ENCODE results near the gene JTB. TPM values are rescaled to one million over a fixed set of nuclear protein-coding genes. Genes with fewer than 3 reads are reported as not detected.

Gene JTB
- total and polyA plus RNA-seq, 9 of the 15 experiments (the other 6 are each of a cell fraction or from before 2014, with no cell fraction given), result 24.7 to 308 (median 151) TPM

DNA sequence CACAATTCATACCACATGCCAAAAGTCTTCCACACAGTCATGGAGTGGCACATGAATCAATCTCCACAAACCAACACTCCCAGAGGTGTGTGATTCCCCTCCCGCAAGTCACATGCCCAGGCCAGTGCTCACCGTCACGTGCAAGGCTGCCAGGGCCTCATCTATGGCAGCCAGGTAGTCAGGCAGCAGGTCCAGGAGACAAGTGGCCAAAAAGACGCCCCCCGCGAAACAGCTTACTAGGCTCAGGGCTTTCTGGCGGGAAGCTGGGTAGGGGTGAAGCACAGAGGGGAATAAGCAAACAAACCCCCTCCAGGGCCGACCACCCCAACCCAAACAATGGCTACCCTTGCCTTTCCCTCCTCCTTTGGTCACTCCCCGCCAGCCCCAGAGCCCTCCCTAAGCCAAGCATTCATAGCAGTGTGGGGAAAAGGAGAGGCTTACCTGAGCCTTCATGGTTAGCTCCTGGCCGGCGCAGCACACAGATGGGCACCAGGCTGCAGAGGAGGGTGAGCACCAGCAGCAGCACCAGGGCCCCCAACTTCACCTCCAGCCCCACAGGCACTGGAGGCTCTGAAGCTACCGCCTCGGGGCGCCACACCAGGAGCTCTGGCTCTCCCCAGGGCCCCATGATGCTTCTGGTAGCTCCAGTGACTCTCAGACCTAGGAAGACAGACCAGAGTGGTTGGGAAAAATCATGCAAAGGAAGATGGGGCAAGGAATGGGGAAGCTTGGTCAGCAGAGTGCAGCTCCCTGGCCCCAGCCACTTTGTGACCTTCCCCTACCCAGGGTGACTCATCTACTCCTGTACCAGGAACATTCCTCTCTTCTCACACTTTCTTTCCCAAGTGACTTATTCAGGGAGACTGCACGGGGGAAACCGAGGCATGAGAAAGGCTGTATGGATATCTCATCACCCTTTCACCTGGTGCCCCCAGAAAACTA, 15.1 kb downstream of the JTB start (continued):
- TF ChIP-seq ZNF551 (CRISPR knock-in tag; IDR thresholded peaks at IDR 0.05), result no peak
- TF ChIP-seq CCNT2 (IDR thresholded peaks at IDR 0.05; ENCODE audit: borderline replicate concordance, extremely low read depth, insufficient read length, low read depth, low read length), result peak; percentile 3
- peak; percentile 88 for TF ChIP-seq FOSL1 (tag; conservative IDR thresholded peaks at IDR 0.05)
- TF ChIP-seq, protein P1, sequence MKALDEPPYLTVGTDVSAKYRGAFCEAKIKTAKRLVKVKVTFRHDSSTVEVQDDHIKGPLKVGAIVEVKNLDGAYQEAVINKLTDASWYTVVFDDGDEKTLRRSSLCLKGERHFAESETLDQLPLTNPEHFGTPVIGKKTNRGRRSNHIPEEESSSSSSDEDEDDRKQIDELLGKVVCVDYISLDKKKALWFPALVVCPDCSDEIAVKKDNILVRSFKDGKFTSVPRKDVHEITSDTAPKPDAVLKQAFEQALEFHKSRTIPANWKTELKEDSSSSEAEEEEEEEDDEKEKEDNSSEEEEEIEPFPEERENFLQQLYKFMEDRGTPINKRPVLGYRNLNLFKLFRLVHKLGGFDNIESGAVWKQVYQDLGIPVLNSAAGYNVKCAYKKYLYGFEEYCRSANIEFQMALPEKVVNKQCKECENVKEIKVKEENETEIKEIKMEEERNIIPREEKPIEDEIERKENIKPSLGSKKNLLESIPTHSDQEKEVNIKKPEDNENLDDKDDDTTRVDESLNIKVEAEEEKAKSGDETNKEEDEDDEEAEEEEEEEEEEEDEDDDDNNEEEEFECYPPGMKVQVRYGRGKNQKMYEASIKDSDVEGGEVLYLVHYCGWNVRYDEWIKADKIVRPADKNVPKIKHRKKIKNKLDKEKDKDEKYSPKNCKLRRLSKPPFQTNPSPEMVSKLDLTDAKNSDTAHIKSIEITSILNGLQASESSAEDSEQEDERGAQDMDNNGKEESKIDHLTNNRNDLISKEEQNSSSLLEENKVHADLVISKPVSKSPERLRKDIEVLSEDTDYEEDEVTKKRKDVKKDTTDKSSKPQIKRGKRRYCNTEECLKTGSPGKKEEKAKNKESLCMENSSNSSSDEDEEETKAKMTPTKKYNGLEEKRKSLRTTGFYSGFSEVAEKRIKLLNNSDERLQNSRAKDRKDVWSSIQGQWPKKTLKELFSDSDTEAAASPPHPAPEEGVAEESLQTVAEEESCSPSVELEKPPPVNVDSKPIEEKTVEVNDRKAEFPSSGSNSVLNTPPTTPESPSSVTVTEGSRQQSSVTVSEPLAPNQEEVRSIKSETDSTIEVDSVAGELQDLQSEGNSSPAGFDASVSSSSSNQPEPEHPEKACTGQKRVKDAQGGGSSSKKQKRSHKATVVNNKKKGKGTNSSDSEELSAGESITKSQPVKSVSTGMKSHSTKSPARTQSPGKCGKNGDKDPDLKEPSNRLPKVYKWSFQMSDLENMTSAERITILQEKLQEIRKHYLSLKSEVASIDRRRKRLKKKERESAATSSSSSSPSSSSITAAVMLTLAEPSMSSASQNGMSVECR (CRISPR knock-in tag; IDR thresholded peaks at IDR 0.05), result peak; percentile 64; the same call in 1 of the 2 replicates
- no peak for TF ChIP-seq ZNF232 (CRISPR knock-in tag; IDR thresholded peaks at IDR 0.05)
- TF ChIP-seq, protein P2, sequence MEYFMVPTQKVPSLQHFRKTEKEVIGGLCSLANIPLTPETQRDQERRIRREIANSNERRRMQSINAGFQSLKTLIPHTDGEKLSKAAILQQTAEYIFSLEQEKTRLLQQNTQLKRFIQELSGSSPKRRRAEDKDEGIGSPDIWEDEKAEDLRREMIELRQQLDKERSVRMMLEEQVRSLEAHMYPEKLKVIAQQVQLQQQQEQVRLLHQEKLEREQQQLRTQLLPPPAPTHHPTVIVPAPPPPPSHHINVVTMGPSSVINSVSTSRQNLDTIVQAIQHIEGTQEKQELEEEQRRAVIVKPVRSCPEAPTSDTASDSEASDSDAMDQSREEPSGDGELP (CRISPR knock-in tag; IDR thresholded peaks at IDR 0.05; ENCODE audit: borderline replicate concordance), result no peak
- TF ChIP-seq, protein P3, sequence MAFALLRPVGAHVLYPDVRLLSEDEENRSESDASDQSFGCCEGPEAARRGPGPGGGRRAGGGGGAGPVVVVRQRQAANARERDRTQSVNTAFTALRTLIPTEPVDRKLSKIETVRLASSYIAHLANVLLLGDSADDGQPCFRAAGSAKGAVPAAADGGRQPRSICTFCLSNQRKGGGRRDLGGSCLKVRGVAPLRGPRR (CRISPR knock-in tag; IDR thresholded peaks at IDR 0.05), result no peak
- TF ChIP-seq, protein P4, sequence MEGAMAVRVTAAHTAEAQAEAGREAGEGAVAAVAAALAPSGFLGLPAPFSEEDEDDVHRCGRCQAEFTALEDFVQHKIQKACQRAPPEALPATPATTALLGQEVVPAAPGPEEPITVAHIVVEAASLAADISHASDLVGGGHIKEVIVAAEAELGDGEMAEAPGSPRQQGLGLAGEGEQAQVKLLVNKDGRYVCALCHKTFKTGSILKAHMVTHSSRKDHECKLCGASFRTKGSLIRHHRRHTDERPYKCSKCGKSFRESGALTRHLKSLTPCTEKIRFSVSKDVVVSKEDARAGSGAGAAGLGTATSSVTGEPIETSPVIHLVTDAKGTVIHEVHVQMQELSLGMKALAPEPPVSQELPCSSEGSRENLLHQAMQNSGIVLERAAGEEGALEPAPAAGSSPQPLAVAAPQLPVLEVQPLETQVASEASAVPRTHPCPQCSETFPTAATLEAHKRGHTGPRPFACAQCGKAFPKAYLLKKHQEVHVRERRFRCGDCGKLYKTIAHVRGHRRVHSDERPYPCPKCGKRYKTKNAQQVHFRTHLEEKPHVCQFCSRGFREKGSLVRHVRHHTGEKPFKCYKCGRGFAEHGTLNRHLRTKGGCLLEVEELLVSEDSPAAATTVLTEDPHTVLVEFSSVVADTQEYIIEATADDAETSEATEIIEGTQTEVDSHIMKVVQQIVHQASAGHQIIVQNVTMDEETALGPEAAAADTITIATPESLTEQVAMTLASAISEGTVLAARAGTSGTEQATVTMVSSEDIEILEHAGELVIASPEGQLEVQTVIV (CRISPR knock-in tag; IDR thresholded peaks at IDR 0.05; ENCODE audit: borderline replicate concordance), result no peak
- TF ChIP-seq POLR2H (tag; IDR thresholded peaks at IDR 0.05; ENCODE audit: low read depth), result no peak
- TF ChIP-seq NUFIP1 (IDR thresholded peaks at IDR 0.05; ENCODE audit: partially characterized antibody), result no peak
- no peak for TF ChIP-seq HOXB6 (CRISPR knock-in tag; IDR thresholded peaks at IDR 0.05; ENCODE audit: borderline replicate concordance)
